Parathyroid adenoma (tissue), 2 donors: ENCODE measurements around the gene SYNJ2.

Source experiments
- H2AFZ ChIP-seq: fragments of 300-600 bp; sonication (generic); one replicate; pipeline ENCODE4 v1.7.0; 2017; ENCODE audit warnings: antibody characterized with exemption, mild to moderate bottlenecking
- H3K27ac ChIP-seq: fragments of 300-600 bp; sonication (generic); one replicate; pipeline ENCODE4 v1.7.0; 2017
- H3K27me3 ChIP-seq: fragments of 300-600 bp; sonication (generic); one replicate; pipeline ENCODE4 v1.7.0; 2017; ENCODE audit warnings: low read length; ENCODE audit not compliant: control insufficient read depth, insufficient read depth
- H3K36me3 ChIP-seq: fragments of 300-600 bp; sonication (generic); one replicate; pipeline ENCODE4 v1.7.0; 2017; ENCODE audit warnings: low read length; ENCODE audit not compliant: control insufficient read depth, insufficient read depth
- H3K4me1 ChIP-seq: fragments of 300-600 bp; sonication (generic); one replicate; pipeline ENCODE4 v1.7.0; 2017; ENCODE audit warnings: control low read depth
- H3K4me2 ChIP-seq: fragments of 300-600 bp; sonication (generic); one replicate; pipeline ENCODE4 v1.7.0; 2017; ENCODE audit warnings: low read length
- H3K4me3 ChIP-seq: fragments of 300-600 bp; sonication (generic); one replicate; pipeline ENCODE4 v1.7.0; 2017; ENCODE audit warnings: low read depth, low read length
- H3K79me2 ChIP-seq: fragments of 300-600 bp; sonication (generic); one replicate; pipeline ENCODE4 v1.7.0; 2017; ENCODE audit warnings: control low read depth
- H3K9ac ChIP-seq: fragments of 300-600 bp; sonication (generic); one replicate; pipeline ENCODE4 v1.7.0; 2017; ENCODE audit warnings: mild to moderate bottlenecking
- H3K9me3 ChIP-seq: fragments of 300-600 bp; sonication (generic); one replicate; pipeline ENCODE4 v1.7.0; 2017; ENCODE audit warnings: low read length; ENCODE audit not compliant: control insufficient read depth
- TF ChIP-seq, protein P1 (sequence below): fragments of 300-600 bp; sonication (generic); IDR thresholded peaks from one replicate; pipeline ENCODE4 v1.7.0; 2017; ENCODE audit warnings: antibody characterized with exemption, mild to moderate bottlenecking
- donor health status: primary hyperparathyroidism.

SYNJ2 gene

DNA sequence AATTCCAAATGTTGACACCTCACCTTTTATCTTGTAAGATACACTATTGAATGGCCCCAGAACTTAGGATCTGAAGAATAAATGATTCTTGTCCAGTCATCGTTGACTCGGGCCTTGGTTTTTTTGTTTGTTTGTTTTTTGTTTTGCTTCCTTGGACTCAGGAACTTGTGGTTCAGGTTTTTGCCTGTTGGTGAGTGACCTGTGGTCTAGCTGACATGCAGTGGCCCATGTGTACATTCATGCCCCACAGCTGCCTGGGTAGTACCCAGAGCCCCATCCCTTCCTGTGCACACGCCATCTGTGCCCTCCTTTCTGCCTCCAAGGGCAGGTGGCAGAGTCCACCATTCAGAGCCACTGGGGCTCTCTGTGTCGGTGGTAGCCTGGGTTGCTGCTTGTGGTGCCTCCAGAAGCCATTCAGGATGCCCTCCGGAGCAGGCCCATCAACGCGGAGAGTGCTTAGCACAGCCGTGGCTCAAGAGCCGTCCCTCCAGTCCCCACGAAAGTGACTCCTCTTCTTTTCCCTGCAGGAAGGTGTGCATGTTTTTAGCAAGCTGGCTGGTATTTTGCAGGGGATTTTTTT lies 85.9 kb downstream of the SYNJ2 start:
- Histone ChIP-seq H3K27me3 (no peaks in the 10 kb centered on the region), H3K4me1 (no peaks in the 10 kb centered on the region), H3K27ac (no peak overlapping the region), H3K4me2 (no peak overlapping the region), H3K9me3 (no peaks in the 10 kb centered on the region), H3K79me2 (no peaks in the 10 kb centered on the region), H3K4me3 (no peak overlapping the region), H2AFZ (no peak overlapping the region), H3K9ac (no peak overlapping the region), H3K36me3 (no peaks in the 10 kb centered on the region)
- TF ChIP-seq, protein P1, sequence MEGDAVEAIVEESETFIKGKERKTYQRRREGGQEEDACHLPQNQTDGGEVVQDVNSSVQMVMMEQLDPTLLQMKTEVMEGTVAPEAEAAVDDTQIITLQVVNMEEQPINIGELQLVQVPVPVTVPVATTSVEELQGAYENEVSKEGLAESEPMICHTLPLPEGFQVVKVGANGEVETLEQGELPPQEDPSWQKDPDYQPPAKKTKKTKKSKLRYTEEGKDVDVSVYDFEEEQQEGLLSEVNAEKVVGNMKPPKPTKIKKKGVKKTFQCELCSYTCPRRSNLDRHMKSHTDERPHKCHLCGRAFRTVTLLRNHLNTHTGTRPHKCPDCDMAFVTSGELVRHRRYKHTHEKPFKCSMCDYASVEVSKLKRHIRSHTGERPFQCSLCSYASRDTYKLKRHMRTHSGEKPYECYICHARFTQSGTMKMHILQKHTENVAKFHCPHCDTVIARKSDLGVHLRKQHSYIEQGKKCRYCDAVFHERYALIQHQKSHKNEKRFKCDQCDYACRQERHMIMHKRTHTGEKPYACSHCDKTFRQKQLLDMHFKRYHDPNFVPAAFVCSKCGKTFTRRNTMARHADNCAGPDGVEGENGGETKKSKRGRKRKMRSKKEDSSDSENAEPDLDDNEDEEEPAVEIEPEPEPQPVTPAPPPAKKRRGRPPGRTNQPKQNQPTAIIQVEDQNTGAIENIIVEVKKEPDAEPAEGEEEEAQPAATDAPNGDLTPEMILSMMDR = no peak

DNA sequence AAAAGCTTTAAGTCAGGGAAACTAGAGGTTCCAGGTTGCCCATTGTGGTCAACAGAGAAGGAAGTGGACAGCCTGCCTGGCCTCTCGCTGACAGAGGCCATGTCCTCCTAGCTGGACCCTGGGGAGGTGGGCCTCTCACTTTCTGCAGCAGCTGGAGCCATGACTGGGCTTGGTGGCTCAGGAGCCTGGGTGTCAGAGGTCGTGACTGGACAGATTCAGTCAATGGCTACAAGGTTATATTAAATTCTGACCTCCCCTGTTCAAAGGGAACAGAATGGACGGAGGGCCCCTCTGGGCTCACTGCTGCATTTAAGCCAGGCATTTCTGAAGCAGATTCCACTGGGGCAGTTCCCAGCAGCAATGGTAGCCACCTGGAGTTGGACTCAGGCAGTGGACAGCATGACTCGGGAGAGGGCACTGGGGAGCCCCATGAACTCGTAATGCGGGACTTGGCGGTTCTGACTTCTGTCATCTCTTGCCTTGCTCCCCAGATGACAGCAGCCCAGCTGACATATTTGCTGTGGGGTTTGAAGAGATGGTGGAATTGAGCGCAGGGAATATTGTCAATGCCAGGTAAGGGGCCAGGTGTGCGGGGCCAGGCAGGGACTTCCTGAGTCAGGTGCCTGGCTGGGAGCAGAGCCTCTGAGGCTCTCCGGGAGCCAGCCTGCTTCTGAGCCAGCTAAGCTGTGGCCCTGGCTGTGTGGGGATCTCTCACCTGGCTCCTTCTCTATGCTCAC lies 86.7 kb downstream of the SYNJ2 start:
- no peak overlapping the region for H3K9ac ChIP-seq
- H3K27ac ChIP-seq = no peak overlapping the region

DNA sequence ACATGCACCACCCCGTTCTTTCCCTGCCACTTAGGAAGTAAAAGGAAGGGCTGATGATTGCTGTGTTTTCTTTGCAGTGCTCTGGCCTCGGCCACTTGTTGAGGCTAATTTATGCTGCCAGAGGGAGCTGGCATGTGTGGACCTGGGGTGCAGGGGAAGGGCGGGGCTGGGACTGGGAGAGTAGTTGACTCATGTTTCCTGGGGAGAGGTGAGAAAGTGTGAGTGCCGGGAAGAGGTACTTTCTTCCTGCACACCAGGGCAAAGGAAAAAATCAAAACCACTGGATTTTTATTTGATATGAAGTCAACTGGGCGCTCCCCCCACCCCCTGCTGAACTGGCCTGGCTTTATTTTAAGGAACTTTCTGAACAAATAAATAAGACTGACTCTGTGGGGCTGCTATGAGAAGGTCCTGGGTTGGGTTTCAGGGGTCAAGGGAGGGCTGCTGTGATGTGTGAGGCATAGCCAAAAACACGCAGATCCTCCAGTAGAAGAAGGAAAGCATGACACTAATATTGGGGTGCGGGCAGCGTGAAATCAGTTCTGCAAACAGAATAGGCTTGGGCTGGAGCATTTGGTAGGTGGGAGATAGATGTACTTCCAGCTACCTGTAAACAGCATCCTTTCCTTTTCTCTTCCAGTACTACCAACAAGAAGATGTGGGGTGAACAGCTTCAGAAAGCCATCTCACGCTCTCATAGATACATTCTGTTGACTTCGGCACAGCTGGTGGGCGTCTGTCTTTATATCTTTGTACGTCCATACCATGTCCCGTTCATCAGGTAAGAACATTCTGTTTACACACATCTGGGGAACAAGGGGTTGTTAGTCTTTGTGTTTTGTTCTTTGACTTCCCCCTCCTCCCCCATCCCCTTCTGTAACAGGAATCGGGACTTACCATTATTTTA lies 87.5 kb downstream of the SYNJ2 start:
- no peak overlapping the region for H2AFZ ChIP-seq
- TF ChIP-seq, protein P1 = no peak
- H3K4me2 ChIP-seq = no peak overlapping the region
- no peaks in the 10 kb centered on the region for H3K79me2 ChIP-seq
- no peaks in the 10 kb centered on the region for H3K36me3 ChIP-seq
- H3K4me3 ChIP-seq = no peak overlapping the region
- no peaks in the 10 kb centered on the region for H3K9me3 ChIP-seq
- no peaks in the 10 kb centered on the region for H3K27me3 ChIP-seq
- peak overlapping the region; percentile 3 for H3K27ac ChIP-seq
- no peak overlapping the region for H3K9ac ChIP-seq
- H3K4me1 ChIP-seq = no peaks in the 10 kb centered on the region

More for the DNA sequence above, 86.7 kb downstream of the SYNJ2 start:
- H2AFZ ChIP-seq = no peak overlapping the region
- H3K36me3 ChIP-seq = no peaks in the 10 kb centered on the region
- H3K4me3 ChIP-seq = no peak overlapping the region
- no peaks in the 10 kb centered on the region for H3K4me1 ChIP-seq
- no peaks in the 10 kb centered on the region for H3K27me3 ChIP-seq
- TF ChIP-seq, protein P1 = no peak
- H3K79me2 ChIP-seq = no peaks in the 10 kb centered on the region
- H3K4me2 ChIP-seq = no peak overlapping the region
- no peaks in the 10 kb centered on the region for H3K9me3 ChIP-seq

DNA sequence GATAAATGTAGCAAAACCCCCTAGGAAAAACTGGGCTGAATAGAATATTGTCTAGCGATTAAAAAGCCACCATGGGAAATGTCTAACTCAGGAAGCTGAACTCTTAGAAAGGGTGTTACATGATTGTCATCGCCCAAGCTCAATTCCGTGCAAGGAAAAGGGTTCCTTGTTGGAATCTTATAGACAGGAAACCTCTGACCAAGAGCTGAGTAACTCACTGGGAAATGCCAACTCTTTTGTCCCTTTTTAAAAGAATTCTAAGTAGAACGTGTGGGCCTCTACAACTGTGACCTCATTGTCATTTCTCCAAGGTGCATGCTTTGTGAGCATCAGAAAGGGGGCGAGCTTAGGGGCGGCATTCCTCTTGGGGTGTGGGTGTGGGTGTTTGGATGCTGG lies 88.1 kb downstream of the SYNJ2 start:
- Histone ChIP-seq H3K4me1 (no peaks in the 10 kb centered on the region), H3K27me3 (no peaks in the 10 kb centered on the region), H3K9ac (no peak overlapping the region), H3K9me3 (no peaks in the 10 kb centered on the region), H3K79me2 (no peaks in the 10 kb centered on the region), H3K27ac (peak overlapping the region; percentile 3), H3K4me2 (no peak overlapping the region), H3K36me3 (no peaks in the 10 kb centered on the region), H2AFZ (no peak overlapping the region), H3K4me3 (no peak overlapping the region)
- TF ChIP-seq, protein P1 = no peak
